Muscle of back (tissue), 11 donors: ENCODE measurements around the gene SLC12A7. TPM values are rescaled to one million over a fixed set of nuclear protein-coding genes. Genes with fewer than 3 reads are reported as not detected.
"Not testable (repeated sequence)": the region's sequence is repeated elsewhere in the genome, so short reads cannot be mapped to it uniquely, and the experiment has no call there.

ENCODE experiments used
- DNase-seq, 3 donors: peaks; one replicate each; pipeline versions ENCODE4 v3.0.0 to v3.0.0-alpha.2; 2013
- polyA plus RNA-seq, 10 donors: library from polyadenylated mRNA; unstranded; fragments of 120-200 nt; gene quantifications; one replicate each; pipeline ENCODE4 v1.2.1, GENCODE V29; 2013; ENCODE audit not compliant: insufficient read length in 10 of 10

Gene SLC12A7
- polyA plus RNA-seq, 10 donors = 6.8 to 13.6 (median 8.3) TPM

GRCh38 chr5:1037123-1037670 lies 74.7 kb downstream of the SLC12A7 start:
- DNase-seq = no peak

- DNase-seq = no peak
Measured at GRCh38 chr5:1036504-1037122, 75.2 kb downstream of the SLC12A7 start.

DNA sequence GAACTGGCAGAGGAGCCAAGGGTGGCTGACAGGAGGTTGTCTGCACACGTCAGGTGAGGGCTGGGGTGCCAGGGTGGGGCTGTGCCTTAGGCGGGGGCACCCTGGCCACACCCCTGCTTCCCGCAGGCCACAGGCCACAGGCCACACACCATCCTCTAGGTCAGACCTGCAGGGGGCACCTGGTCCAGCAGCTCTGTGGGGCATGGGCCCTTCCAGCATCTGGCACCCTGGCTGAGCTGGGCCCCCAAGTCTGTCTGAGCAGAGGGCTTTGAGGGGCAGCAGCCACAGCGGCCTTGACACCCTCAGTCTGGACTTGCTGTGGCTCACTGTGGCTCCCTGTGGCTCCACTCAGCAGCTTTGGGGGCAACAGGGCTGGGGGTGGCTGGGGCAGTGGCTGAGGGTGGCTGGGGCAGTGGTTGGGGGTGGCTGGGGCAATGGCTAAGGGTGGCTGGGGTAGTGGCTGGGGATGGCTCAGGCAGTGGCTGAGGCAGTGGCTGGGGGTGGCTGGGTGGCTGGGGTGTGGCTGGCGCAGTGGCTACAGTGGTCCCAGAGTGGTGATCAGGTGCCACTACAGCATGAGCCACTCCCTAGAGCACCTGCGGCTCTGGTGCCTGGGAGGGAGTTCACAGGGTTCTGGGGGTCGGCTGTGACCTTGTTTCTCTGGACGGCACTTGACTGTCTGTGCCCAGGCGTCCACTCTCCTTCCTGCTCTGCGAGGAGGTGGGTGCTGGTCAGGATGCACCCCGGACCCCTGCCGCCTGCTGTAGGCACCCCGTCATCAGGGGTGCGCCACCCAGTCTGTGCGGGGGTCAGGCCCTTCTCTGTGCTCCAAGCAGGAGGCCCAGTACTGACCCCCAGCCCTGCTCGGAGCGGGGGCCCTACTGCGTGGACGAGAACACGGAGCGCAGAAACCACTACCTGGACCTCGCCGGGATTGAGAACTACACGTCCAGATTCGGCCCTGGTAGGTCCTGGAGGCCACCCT lies 76.2 kb downstream of the SLC12A7 start:
- DNase-seq = no peak

- DNase-seq = no peak
Measured at GRCh38 chr5:1034986-1035385, 76.9 kb downstream of the SLC12A7 start.

DNA sequence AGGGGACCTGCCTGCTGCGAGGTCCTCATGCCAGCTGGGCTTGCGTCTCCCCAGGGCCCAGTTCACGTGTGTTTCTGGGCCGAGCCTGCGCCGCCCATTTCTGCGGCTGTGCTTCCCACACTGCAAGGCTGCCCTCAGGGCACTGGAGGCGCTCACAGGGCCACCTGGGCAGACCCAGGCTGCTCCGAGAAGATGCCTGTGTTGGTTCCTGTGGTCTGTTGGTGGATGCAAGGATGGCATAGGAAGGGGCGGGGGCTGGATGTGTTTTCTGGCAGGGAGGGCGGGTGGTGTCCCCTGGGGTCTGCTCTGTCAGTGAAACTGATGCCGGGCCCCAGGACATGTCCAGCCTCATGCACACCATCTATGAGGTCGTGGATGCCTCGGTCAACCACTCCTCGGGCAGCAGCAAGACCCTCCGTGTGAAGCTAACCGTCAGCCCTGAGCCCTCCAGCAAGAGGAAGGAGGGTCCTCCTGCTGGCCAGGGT lies 77.4 kb downstream of the SLC12A7 start:
- no peak for DNase-seq

DNA sequence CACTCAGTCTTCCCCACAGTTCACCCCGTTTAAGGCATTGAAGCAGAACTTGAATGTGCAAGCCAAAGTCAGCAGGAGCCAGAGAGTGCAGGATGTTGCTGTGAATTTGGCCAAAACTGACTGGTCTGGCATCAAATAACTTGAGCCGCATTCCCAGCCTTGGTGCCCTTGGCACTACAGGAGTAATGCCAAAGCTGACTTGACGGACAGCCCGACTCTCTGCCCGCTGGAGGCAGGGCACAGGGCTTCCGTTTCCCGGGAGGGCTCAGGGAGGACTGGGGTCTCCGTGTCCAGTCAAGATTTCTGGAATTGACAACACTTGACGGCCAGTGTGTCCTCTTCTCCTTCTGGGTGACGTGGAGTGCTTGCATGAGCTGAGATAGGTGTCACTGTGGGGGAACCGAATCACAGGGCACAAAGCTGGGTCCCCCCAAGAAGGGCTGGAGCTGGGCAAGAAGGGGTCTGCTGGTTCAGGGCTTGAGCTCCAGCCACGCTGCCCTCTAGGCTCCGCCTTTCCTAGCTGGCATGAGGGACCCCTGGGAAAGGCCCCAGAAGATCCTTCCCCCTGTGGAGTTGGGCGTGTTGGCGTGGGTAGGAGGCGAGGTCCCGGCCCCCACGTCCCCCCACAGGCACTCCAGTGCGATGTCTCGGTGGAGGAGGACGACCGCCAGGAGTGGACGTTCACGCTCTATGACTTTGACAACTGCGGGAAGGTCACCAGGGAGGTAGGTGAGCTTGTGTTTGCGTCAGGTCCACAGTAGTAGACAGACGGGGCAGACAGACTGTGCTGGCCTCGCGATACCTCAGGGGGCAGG lies 78.0 kb downstream of the SLC12A7 start:
- DNase-seq = no peak

DNA sequence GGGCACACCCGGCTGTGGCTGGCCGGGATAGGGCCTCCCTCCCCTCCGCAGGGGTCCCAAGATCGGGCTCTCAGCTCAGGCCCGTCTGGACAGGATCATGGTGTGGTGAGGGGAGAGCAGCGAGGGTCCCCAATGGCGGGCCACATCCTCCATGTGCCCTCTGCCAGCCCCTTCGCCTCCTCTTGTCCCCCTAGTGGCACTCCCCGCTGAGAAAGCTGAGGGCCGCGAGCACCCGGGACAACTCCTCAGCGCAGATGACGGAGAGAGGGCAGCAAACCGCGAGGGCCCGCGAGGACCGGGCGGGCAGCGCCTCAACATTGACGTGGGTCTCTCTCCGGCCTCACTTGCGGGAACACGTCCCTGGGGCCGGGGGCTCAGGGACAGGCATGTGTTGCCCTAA lies 78.7 kb downstream of the SLC12A7 start:
- no peak for DNase-seq

DNA sequence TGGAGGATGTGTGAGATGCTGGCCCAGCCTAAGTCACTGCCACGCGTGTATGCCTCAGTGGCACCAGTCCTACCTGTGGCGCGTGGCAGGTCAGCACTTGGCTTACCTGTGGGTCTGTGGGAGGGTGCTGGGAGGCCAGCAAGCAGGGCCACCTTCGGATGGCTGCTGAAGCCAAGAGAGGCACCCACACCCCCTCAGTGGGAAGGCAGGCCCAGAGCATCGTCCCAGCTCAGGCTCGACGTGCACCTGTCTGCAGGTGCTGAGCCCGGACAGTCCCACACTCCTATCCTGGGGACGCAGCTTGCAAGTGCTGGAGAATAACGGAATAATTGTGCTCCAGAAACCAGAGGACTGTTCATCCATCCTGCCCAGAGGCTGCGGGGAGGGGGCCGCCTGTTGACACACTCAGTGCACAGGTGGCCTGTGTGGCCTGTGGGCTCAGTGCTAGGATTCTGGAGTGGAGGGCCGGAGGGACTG lies 79.3 kb downstream of the SLC12A7 start:
- no peak for DNase-seq

GRCh38 chr5:1032011-1032410 lies 79.9 kb downstream of the SLC12A7 start:
- DNase-seq = no peak

GRCh38 chr5:1031306-1031959 lies 80.4 kb downstream of the SLC12A7 start:
- no peak for DNase-seq

DNA sequence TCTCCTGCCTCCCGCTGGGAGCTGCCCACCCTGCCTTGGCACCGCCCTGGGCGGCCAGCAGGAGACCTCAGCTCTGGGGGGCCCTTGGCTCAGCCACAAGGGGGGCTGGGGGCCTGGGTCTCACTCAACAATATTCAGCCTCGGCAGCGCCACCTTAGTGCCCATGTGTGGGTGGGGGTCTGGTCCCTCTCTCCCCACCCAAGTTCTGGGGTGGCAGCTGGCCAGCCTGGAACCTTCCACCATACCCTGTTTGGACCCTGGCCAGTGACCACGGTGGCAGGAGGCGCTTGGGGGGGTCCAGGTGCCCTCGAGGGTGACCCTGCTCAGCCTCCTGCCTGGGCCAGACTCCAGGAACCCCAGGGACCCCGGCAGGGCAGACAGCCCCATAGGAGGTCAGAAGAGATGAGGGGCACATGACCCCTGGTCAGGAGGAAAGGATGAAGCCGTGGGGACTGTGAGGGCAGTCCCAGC lies 81.0 kb downstream of the SLC12A7 start:
- DNase-seq = no peak

DNA sequence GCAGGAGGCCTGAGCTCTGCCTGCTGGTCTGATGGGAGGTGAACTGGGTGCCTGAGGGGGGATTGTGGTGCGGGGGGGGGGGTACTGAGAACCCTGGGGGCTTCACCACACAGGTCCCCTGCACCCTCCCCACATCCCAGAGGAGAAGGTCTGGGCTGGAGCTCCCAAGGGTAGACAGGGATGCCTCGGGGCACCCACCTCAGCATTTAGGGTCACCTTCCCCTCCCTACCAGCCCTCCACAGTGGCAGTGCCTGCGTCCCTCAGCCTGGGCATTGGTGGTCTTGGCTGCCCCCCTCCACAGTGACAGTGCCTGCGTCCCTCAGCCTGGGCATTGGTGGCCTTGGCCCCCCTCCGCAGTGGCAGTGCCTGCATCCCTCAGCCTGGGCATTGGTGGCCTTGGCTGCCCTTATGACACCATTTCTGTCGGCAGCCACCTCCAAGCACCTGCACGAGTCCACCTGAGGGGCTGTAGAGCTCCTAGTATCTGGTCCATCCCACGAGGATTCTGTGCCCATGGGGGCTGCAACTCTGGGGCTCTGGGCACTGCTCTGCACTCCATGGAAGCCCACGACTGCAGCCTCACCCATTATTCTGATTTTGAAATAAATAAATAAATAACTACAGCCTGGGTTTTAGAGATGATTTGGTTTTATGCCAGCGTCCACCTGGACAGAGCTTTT lies 81.8 kb downstream of the SLC12A7 start:
- DNase-seq = no peak

DNA sequence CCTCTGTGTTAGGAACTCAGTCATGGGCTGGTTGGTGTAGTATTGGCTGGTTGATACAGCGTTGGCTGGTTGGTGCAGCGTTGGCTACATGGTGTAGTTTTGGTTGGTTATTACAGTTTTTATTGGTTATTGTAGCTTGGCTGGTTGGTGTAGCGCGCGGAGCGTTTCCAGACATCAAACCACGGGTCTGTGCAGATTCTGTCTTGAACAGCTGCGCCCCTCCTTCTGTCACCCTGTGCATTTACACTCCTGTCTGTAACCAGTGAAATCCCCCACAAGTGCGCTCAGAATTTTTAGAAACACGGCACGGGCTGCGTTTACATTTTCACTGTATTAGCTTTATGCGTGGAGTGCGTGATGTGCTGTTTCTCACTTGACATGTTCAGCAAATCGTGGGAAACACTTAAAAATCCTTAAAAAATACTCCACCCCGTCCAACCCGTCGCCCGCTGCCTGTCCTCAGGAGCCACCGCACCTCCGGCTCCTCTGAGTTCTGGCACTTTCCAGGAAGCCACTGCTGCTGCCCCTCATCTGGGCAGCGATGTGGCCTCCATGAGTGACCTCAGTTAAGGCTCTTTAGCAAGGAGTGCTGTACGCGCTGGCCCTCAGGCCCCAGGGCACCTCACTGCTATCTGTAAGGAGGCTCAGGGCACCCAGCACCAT lies 82.5 kb downstream of the SLC12A7 start:
- DNase-seq = no peak

DNA sequence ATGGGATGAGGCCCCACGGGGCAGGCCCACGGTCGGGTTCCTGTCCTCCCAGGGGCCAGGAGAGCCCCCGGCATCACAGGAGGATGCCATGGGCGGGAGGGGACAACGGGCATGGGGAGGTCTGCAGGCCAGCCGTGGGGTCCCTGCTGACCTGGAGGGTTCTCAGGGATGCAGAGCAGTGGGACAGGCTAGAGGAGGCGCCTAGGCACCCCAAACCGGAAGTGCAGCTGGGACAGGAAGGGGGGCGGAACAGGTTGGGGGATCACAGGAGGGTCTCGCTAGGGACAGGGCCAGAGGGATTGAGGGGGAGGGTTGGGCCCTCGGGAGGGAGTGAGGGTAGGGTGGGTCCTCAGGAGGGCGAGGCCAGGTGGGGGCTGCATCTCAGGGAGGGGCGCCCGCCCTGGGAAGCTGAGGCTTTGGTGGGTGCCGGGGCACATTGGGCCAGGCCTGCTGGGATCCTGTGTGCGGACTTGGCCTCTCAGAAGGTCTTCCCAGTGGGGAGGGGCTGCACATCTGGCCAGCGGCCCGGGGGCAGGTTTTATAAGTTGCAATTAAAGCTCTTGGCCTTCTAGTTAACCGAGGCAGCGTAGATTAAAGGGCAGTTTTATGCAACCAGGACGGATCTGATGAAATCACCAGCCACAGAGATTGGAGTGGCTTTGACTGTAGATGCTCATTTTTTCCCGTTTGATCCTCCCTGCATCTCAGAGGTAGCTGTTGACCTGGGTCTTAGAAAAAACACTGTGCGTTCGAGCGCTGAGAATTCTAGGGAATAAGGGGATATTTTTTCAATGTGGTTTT lies 83.2 kb downstream of the SLC12A7 start:
- no peak for DNase-seq

DNA sequence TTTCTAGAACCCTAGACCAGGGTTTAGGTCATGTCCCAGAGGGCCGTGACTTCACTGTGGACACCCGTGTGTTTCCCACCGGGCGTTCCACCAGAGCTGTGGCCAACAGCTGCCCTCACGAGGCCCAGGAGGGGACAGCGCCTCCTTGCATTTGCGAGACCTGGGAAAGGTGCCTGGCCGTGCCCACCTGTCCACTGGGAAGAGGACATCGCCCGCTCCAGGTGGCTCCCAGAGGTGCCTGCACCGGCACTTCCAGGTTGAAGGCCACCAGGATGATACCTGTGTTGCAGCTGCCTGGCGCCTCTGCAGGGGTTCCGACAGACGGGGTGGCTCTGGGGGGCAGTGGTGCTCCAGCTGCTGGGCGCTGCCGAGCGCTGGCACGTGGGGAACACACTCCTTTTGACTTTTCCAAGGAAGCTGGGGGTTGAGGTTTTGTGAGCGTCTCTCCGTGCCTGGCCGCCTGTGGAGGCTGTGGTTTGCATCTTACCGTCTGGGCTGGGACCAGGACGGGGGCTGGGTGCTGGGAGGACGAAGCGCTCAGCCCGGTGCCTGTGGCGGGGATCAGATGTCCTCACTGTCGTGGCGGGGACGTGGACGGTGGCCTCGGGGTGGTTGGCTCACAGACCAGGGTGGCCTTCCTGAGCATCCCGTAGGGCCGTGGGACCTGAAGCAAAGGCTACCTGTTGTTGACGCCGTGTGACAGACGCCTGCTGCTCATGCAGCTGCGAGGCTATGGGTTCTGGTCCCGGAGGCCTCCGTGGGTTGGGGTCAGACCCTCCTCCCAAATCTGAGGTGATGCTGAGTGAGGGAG lies 84.0 kb downstream of the SLC12A7 start:
- no peak for DNase-seq

DNA sequence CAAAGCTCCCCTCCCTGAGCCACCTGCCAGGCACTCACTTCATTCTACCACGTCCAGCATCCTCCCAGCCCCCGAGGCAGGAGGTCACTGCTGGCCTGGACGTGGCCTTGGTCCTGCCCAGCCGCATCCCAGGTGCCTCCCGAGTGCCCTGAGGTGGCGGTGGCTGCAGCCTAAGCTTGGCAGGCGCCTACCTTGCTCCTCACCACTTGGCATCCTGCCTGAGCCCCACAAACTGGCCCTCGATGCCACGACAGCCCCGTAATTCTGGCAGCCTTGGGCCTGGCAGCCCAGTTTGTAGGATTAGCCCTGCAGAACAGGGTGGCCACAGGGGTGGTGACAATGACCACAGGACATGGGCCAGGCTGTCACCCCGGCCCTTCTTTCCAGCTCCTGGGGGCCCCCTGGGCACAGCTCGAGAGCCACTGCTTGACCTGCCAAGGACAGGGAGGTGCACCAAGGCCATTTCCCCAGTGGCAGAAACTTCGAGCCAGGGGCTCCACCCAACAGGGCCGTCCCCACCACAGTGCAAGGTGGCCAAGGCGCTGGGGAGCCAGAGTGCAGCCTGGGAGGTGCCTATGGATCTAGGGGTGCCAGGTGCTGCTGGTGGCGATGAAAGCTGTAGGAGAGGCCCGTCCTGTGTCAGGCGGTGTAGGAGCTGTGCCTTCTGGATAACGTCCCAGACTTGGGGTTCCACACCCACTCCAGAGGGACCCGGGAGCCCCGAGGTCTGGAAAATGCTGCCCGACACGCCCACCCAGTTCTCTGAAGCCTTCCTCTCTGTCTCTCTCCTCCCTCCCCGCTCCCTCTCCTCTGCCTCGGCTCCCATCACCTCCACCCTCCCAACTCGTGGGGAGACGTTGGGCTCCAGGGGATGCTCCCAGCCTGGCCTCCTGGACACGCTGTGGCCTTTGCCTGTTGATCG lies 84.9 kb downstream of the SLC12A7 start:
- DNase-seq = no peak

DNA sequence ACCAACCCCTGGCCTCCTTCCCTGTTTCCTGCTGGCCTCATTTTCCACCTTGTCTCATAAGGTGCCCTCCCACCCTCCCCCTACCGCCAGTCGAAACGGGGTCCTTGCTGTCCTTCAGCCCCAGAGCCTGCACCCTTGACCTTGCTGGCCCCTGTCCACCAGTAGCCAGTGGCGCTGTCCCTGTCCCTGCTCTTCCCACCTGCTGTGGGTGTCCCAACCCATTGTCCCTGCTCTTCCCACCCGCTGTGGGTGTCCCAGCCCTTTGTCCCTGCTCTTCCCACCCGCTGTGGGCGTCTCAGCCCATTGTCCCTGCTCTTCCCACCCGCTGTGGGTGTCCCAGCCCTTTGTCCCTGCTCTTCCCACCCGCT lies 89.9 kb downstream of the SLC12A7 start:
- DNase-seq = not testable (repeated sequence)
